HepG2 (cell line): ENCODE measurements around the gene KIFC1. TPM values are rescaled to one million over a fixed set of nuclear protein-coding genes. Genes with fewer than 3 reads are reported as not detected.

Experiments
- GTF3A ChIP-seq: sonication (generic); formaldehyde crosslinking; conservative IDR thresholded peaks from 2 replicates; pipeline ENCODE4 v1.4.0; 2020; ENCODE audit warnings: mild to moderate bottlenecking, missing genetic modification reagents
- MTA3 ChIP-seq: sonication (generic); formaldehyde crosslinking; IDR thresholded peaks from 2 replicates; pipeline ENCODE4 v1.4.0; 2020; ENCODE audit warnings: missing genetic modification reagents
- NCOA1 ChIP-seq: sonication (generic); formaldehyde crosslinking; IDR thresholded peaks from 2 replicates; pipeline ENCODE4 v1.9.0; 2021; ENCODE audit warnings: missing genetic modification reagents
- POLR2AphosphoS5 ChIP-seq: IDR thresholded peaks from 2 replicates; pipeline ENCODE4 v1.6.1; 2012; ENCODE audit warnings: low read depth, low read length
- SP2 ChIP-seq: sonication (generic); formaldehyde crosslinking; IDR thresholded peaks from 2 replicates; pipeline ENCODE4 v1.5.1; 2020; ENCODE audit warnings: mild to moderate bottlenecking, missing genetic modification reagents
- TEAD2 ChIP-seq: sonication (generic); formaldehyde crosslinking; IDR thresholded peaks from 2 replicates; pipeline ENCODE4 v1.9.0; 2021; ENCODE audit warnings: missing genetic modification reagents
- ZFP37 ChIP-seq: sonication (generic); formaldehyde crosslinking; IDR thresholded peaks from 2 replicates; pipeline ENCODE4 v1.4.0; 2020; ENCODE audit warnings: missing genetic modification reagents, borderline replicate concordance
- ZNF101 ChIP-seq: sonication (generic); formaldehyde crosslinking; IDR thresholded peaks from 2 replicates; pipeline ENCODE4 v1.4.0; 2020; ENCODE audit warnings: mild to moderate bottlenecking, low read depth, missing genetic modification reagents, borderline replicate concordance
- ZNF570 ChIP-seq: sonication (generic); formaldehyde crosslinking; IDR thresholded peaks from 2 replicates; pipeline ENCODE4 v1.4.0; 2020; ENCODE audit warnings: mild to moderate bottlenecking, missing genetic modification reagents, borderline replicate concordance
- ZNF737 ChIP-seq: sonication (generic); formaldehyde crosslinking; IDR thresholded peaks from 2 replicates; pipeline ENCODE4 v1.5.0; 2020; ENCODE audit warnings: missing genetic modification reagents, mild to moderate bottlenecking, borderline replicate concordance
- ZSCAN21 ChIP-seq: sonication (generic); formaldehyde crosslinking; IDR thresholded peaks from 2 replicates; pipeline ENCODE4 v1.8.0; 2022; ENCODE audit warnings: mild to moderate bottlenecking, missing genetic modification reagents, moderate library complexity, borderline replicate concordance
- ZSCAN31 ChIP-seq: sonication (generic); formaldehyde crosslinking; IDR thresholded peaks from 2 replicates; pipeline ENCODE4 v1.5.0; 2020; ENCODE audit warnings: low read depth, mild to moderate bottlenecking, missing genetic modification reagents
- polyA plus RNA-seq, 8 experiments: library from polyadenylated mRNA; depleted of rRNA in 3 of 8; stranded (reverse) in 7 of 8; unstranded in 1 of 8; fragments of >200 nt; fragmentation: Illumina TruSeq in 4 of 8; extraction: Trizol in 4 of 8; gene quantifications; 2 replicates each; pipeline versions ENCODE4 v1.2.1 to v1.2.3, GENCODE V29; 2011 to 2016; ENCODE audit warnings: low read depth in 4 of 8, missing spikeins in 1 of 8, mixed read lengths in 1 of 8; ENCODE audit not compliant: insufficient read depth in 1 of 8
- total RNA-seq, 5 experiments: library from RNA; depleted of rRNA; stranded (reverse); fragments of >200 nt; fragmentation: Illumina TruSeq; extraction: Trizol; gene quantifications; 2 replicates each; pipeline ENCODE4 v1.2.3, GENCODE V29; 2016; ENCODE audit warnings: low read depth in 1 of 5
- TF ChIP-seq, protein P1 (sequence below): sonication (generic); formaldehyde crosslinking; IDR thresholded peaks from 2 replicates; pipeline ENCODE4 v1.5.0; 2020; ENCODE audit warnings: mild to moderate bottlenecking, missing genetic modification reagents
- TF ChIP-seq, protein P2 (sequence below): IDR thresholded peaks from 2 replicates; pipeline ENCODE4 v1.6.1; 2012; ENCODE audit warnings: inconsistent platforms
- TF ChIP-seq, protein P3 (sequence below): sonication (generic); formaldehyde crosslinking; IDR thresholded peaks from 2 replicates; pipeline ENCODE4 v1.4.0; 2020; ENCODE audit warnings: missing genetic modification reagents, low read depth, mild to moderate bottlenecking, borderline replicate concordance
- TF ChIP-seq, protein P4 (sequence below): sonication (generic); formaldehyde crosslinking; conservative IDR thresholded peaks from 2 replicates; pipeline ENCODE4 v1.8.0; 2022; ENCODE audit warnings: low read depth, missing genetic modification reagents
- TF ChIP-seq, protein P5 (sequence below): sonication (generic); formaldehyde crosslinking; IDR thresholded peaks from 2 replicates; pipeline ENCODE4 v1.4.0; 2020; ENCODE audit warnings: missing genetic modification reagents

The KIFC1 gene
- total and polyA plus RNA-seq, 2 of the 13 experiments (the other 11 are each of a cell fraction or from before 2014, with no cell fraction given) = 25.0 to 45.5 TPM

DNA sequence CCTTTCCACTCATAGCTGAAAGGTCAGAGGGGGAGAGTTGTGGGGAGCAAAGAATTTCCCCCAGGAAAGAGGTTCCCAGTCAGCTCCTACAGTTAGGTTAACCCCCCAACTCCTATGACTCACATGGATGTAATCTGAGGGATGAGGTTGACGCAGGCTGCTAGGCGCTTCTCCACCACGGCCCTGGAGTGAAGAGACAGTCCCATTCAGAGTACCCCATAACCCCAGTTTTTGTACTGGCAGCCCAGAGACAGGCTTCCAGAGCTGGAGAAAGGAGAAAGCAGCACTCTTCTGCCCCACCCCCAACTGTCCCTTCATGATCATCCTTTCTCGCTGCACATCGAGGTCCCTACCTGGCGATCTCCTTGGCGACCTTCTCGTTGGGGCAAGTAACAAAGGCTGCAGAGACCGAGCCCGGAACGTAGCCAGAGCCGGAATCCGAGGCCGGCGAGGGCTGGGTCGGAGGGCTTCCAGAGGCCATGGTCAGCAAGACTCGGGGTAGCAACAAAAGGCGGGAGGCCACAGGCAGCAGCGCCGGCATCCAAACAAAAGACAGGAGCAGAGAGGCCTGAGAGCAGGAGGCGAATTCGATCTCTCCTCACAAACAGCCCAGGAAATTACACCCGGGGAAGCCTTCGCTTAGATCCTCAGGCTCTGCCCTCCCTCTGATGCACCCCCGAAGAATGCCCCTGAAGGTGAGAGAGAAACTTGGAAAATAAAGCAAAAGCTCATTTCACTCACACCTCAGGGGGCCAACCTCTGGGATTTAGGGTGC, 25.7 kb downstream of the KIFC1 start (continued):
- TF ChIP-seq, protein P1, sequence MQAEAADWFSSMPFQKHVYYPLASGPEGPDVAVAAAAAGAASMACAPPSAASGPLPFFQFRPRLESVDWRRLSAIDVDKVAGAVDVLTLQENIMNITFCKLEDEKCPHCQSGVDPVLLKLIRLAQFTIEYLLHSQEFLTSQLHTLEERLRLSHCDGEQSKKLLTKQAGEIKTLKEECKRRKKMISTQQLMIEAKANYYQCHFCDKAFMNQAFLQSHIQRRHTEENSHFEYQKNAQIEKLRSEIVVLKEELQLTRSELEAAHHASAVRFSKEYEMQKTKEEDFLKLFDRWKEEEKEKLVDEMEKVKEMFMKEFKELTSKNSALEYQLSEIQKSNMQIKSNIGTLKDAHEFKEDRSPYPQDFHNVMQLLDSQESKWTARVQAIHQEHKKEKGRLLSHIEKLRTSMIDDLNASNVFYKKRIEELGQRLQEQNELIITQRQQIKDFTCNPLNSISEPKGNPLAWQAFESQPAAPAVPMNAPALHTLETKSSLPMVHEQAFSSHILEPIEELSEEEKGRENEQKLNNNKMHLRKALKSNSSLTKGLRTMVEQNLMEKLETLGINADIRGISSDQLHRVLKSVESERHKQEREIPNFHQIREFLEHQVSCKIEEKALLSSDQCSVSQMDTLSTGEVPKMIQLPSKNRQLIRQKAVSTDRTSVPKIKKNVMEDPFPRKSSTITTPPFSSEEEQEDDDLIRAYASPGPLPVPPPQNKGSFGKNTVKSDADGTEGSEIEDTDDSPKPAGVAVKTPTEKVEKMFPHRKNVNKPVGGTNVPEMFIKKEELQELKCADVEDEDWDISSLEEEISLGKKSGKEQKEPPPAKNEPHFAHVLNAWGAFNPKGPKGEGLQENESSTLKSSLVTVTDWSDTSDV (CRISPR knock-in tag) = 0 out of 2 replicates have a peak, but pooled peaks have one; percentile 62
- TF ChIP-seq ZSCAN21 (CRISPR knock-in tag) (peak; percentile 9; the same call in 1 of the 2 replicates), NCOA1 (0 out of 2 replicates have a peak, but pooled peaks have one; percentile 0), GTF3A (0 out of 2 replicates have a peak, but pooled peaks have one; percentile 5), POLR2AphosphoS5 (peak; percentile 37; the same call in 1 of the 2 replicates), ZNF101 (CRISPR knock-in tag) (0 out of 2 replicates have a peak, but pooled peaks have one; percentile 35), TEAD2 (no peak), ZFP37 (CRISPR knock-in tag) (no peak), ZSCAN31 (peak; percentile 16; the same call in 1 of the 2 replicates), ZNF737 (CRISPR knock-in tag) (0 out of 2 replicates have a peak, but pooled peaks have one; percentile 59), ZNF570 (CRISPR knock-in tag) (peak; percentile 79; the same call in 1 of the 2 replicates), MTA3 (CRISPR knock-in tag) (no peak), SP2 (no peak)
- TF ChIP-seq, protein P2, sequence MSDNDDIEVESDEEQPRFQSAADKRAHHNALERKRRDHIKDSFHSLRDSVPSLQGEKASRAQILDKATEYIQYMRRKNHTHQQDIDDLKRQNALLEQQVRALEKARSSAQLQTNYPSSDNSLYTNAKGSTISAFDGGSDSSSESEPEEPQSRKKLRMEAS = no peak
- TF ChIP-seq, protein P3, sequence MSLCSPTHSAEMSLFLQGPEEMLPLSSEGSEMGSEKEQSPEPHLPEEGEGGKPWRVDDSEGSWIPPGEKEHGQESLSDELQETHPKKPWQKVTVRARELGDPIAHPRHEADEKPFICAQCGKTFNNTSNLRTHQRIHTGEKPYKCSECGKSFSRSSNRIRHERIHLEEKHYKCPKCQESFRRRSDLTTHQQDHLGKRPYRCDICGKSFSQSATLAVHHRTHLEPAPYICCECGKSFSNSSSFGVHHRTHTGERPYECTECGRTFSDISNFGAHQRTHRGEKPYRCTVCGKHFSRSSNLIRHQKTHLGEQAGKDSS (CRISPR knock-in tag) = 0 out of 2 replicates have a peak, but pooled peaks have one; percentile 16
- TF ChIP-seq, protein P4, sequence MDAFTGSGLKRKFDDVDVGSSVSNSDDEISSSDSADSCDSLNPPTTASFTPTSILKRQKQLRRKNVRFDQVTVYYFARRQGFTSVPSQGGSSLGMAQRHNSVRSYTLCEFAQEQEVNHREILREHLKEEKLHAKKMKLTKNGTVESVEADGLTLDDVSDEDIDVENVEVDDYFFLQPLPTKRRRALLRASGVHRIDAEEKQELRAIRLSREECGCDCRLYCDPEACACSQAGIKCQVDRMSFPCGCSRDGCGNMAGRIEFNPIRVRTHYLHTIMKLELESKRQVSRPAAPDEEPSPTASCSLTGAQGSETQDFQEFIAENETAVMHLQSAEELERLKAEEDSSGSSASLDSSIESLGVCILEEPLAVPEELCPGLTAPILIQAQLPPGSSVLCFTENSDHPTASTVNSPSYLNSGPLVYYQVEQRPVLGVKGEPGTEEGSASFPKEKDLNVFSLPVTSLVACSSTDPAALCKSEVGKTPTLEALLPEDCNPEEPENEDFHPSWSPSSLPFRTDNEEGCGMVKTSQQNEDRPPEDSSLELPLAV (CRISPR knock-in tag) = no peak
- TF ChIP-seq, protein P5, sequence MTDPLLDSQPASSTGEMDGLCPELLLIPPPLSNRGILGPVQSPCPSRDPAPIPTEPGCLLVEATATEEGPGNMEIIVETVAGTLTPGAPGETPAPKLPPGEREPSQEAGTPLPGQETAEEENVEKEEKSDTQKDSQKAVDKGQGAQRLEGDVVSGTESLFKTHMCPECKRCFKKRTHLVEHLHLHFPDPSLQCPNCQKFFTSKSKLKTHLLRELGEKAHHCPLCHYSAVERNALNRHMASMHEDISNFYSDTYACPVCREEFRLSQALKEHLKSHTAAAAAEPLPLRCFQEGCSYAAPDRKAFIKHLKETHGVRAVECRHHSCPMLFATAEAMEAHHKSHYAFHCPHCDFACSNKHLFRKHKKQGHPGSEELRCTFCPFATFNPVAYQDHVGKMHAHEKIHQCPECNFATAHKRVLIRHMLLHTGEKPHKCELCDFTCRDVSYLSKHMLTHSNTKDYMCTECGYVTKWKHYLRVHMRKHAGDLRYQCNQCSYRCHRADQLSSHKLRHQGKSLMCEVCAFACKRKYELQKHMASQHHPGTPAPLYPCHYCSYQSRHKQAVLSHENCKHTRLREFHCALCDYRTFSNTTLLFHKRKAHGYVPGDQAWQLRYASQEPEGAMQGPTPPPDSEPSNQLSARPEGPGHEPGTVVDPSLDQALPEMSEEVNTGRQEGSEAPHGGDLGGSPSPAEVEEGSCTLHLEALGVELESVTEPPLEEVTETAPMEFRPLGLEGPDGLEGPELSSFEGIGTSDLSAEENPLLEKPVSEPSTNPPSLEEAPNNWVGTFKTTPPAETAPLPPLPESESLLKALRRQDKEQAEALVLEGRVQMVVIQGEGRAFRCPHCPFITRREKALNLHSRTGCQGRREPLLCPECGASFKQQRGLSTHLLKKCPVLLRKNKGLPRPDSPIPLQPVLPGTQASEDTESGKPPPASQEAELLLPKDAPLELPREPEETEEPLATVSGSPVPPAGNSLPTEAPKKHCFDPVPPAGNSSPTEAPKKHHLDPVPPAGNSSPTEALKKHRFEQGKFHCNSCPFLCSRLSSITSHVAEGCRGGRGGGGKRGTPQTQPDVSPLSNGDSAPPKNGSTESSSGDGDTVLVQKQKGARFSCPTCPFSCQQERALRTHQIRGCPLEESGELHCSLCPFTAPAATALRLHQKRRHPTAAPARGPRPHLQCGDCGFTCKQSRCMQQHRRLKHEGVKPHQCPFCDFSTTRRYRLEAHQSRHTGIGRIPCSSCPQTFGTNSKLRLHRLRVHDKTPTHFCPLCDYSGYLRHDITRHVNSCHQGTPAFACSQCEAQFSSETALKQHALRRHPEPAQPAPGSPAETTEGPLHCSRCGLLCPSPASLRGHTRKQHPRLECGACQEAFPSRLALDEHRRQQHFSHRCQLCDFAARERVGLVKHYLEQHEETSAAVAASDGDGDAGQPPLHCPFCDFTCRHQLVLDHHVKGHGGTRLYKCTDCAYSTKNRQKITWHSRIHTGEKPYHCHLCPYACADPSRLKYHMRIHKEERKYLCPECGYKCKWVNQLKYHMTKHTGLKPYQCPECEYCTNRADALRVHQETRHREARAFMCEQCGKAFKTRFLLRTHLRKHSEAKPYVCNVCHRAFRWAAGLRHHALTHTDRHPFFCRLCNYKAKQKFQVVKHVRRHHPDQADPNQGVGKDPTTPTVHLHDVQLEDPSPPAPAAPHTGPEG (CRISPR knock-in tag) = peak; percentile 46; the same call in 1 of the 2 replicates
